Activated T-helper 17 cell treated with anti-CD3 and anti-CD28 coated beads, Interleukin-2, amount 50 U/mL, for 72 hours (primary cell): ENCODE results near the gene AFG3L2. TPM values are rescaled to one million over a fixed set of nuclear protein-coding genes. Genes with fewer than 3 reads are reported as not detected.
A peak's percentile ranks its signal among the peaks of the same experiment; 100 is the strongest.

Source experiments
- ATAC-seq: fragments of 150-1000 bp; cut with Tn5 transposase; replicated peaks from 2 replicates; pipeline ENCODE4 v1.10.0; 2021; ENCODE audit warnings: mild to moderate bottlenecking, moderate library complexity
- H3K27ac Mint-ChIP-seq: one replicate; pipeline ENCODE4 v1.8.0; 2022; ENCODE audit warnings: mixed read lengths
- H3K27me3 Mint-ChIP-seq: one replicate; pipeline ENCODE4 v1.8.0; 2022; ENCODE audit warnings: mixed read lengths
- H3K36me3 Mint-ChIP-seq: one replicate; pipeline ENCODE4 v1.8.0; 2022; ENCODE audit warnings: low read depth, mild to moderate bottlenecking, mixed read lengths
- H3K4me1 Mint-ChIP-seq: one replicate; pipeline ENCODE4 v1.8.0; 2022; ENCODE audit warnings: mixed read lengths
- H3K4me3 Mint-ChIP-seq: one replicate; pipeline ENCODE4 v1.8.0; 2022; ENCODE audit warnings: mild to moderate bottlenecking, mixed read lengths
- H3K9me3 Mint-ChIP-seq: one replicate; pipeline ENCODE4 v1.8.0; 2022; ENCODE audit warnings: mixed read lengths
- total RNA-seq, 2 donors: library from RNA; stranded (reverse); gene quantifications; one replicate each; pipeline ENCODE4 v1.2.3, GENCODE V29; 2022

Gene AFG3L2
- total RNA-seq, 2 donors from 2014 or later = 30.6 to 63.9 TPM

- H3K4me3 Mint-ChIP-seq = no peak overlapping the region
- peaks cover 100% of the 10 kb centered on the region for H3K36me3 Mint-ChIP-seq
- H3K9me3 Mint-ChIP-seq = no peaks in the 10 kb centered on the region
- H3K4me1 Mint-ChIP-seq = no peaks in the 10 kb centered on the region
- H3K27ac Mint-ChIP-seq = no peak overlapping the region
- no peaks in the 10 kb centered on the region for H3K27me3 Mint-ChIP-seq
- ATAC-seq = peak; percentile 61
Measured at GRCh38 chr18:12361770-12362378, 15.2 kb downstream of the AFG3L2 start.

- Mint-ChIP-seq H3K9me3 (no peaks in the 10 kb centered on the region), H3K27ac (no peak overlapping the region), H3K4me1 (peaks cover 2% of the 10 kb centered on the region), H3K27me3 (no peaks in the 10 kb centered on the region), H3K4me3 (no peak overlapping the region), H3K36me3 (peaks cover 100% of the 10 kb centered on the region)
- ATAC-seq = no peak
Measured at GRCh38 chr18:12359515-12359927, 17.5 kb downstream of the AFG3L2 start.

- Mint-ChIP-seq H3K27ac (no peak overlapping the region), H3K4me3 (no peak overlapping the region), H3K9me3 (no peaks in the 10 kb centered on the region), H3K27me3 (no peaks in the 10 kb centered on the region), H3K4me1 (peaks cover 9% of the 10 kb centered on the region), H3K36me3 (peaks cover 99% of the 10 kb centered on the region)
- ATAC-seq = no peak
Measured at GRCh38 chr18:12352188-12352587, 24.8 kb downstream of the AFG3L2 start.

- no peak overlapping the region for H3K4me3 Mint-ChIP-seq
- no peaks in the 10 kb centered on the region for H3K4me1 Mint-ChIP-seq
- no peaks in the 10 kb centered on the region for H3K9me3 Mint-ChIP-seq
- no peak for ATAC-seq
- no peak overlapping the region for H3K27ac Mint-ChIP-seq
- H3K27me3 Mint-ChIP-seq = no peaks in the 10 kb centered on the region
- H3K36me3 Mint-ChIP-seq = peaks cover 99% of the 10 kb centered on the region
Measured at GRCh38 chr18:12347895-12348294, 29.1 kb downstream of the AFG3L2 start.

- H3K27me3 Mint-ChIP-seq = no peaks in the 10 kb centered on the region
- peaks cover 99% of the 10 kb centered on the region for H3K36me3 Mint-ChIP-seq
- ATAC-seq = no peak
- no peak overlapping the region for H3K4me3 Mint-ChIP-seq
- no peaks in the 10 kb centered on the region for H3K4me1 Mint-ChIP-seq
- H3K27ac Mint-ChIP-seq = no peak overlapping the region
- no peaks in the 10 kb centered on the region for H3K9me3 Mint-ChIP-seq
Measured at GRCh38 chr18:12346240-12346565, 30.8 kb downstream of the AFG3L2 start.

GRCh38 chr18:12345491-12346239, 31.4 kb downstream of the AFG3L2 start:
- H3K36me3 Mint-ChIP-seq = peaks cover 98% of the 10 kb centered on the region
- no peak for ATAC-seq
- no peak overlapping the region for H3K27ac Mint-ChIP-seq

GRCh38 chr18:12342661-12343060, 34.4 kb downstream of the AFG3L2 start:
- no peak overlapping the region for H3K4me3 Mint-ChIP-seq
- H3K27ac Mint-ChIP-seq = no peak overlapping the region
- no peaks in the 10 kb centered on the region for H3K27me3 Mint-ChIP-seq
- H3K4me1 Mint-ChIP-seq = no peaks in the 10 kb centered on the region
- no peaks in the 10 kb centered on the region for H3K9me3 Mint-ChIP-seq
- H3K36me3 Mint-ChIP-seq = peaks cover 92% of the 10 kb centered on the region
- no peak for ATAC-seq

More at GRCh38 chr18:12345491-12346239, 31.4 kb downstream of the AFG3L2 start:
- H3K27me3 Mint-ChIP-seq = no peaks in the 10 kb centered on the region
- no peak overlapping the region for H3K4me3 Mint-ChIP-seq
- H3K4me1 Mint-ChIP-seq = no peaks in the 10 kb centered on the region
- H3K9me3 Mint-ChIP-seq = no peaks in the 10 kb centered on the region

GRCh38 chr18:12340945-12341660, 35.9 kb downstream of the AFG3L2 start:
- Mint-ChIP-seq H3K27me3 (no peaks in the 10 kb centered on the region), H3K27ac (no peak overlapping the region), H3K4me3 (no peak overlapping the region), H3K36me3 (peaks cover 92% of the 10 kb centered on the region), H3K9me3 (no peaks in the 10 kb centered on the region), H3K4me1 (no peaks in the 10 kb centered on the region)
- no peak for ATAC-seq

- Mint-ChIP-seq H3K27ac (no peak overlapping the region), H3K27me3 (no peaks in the 10 kb centered on the region), H3K9me3 (no peaks in the 10 kb centered on the region), H3K4me3 (no peak overlapping the region), H3K36me3 (peaks cover 91% of the 10 kb centered on the region), H3K4me1 (no peaks in the 10 kb centered on the region)
- ATAC-seq = no peak
Measured at GRCh38 chr18:12338382-12338781, 38.6 kb downstream of the AFG3L2 start.

- Mint-ChIP-seq H3K27ac (no peak overlapping the region), H3K27me3 (no peaks in the 10 kb centered on the region), H3K36me3 (peaks cover 78% of the 10 kb centered on the region), H3K9me3 (no peaks in the 10 kb centered on the region), H3K4me1 (no peaks in the 10 kb centered on the region), H3K4me3 (no peak overlapping the region)
- no peak for ATAC-seq
Measured at GRCh38 chr18:12336887-12337286, 40.1 kb downstream of the AFG3L2 start.

- H3K9me3 Mint-ChIP-seq = no peaks in the 10 kb centered on the region
- no peaks in the 10 kb centered on the region for H3K27me3 Mint-ChIP-seq
- ATAC-seq = no peak
- H3K4me3 Mint-ChIP-seq = no peak overlapping the region
- peaks cover 71% of the 10 kb centered on the region for H3K36me3 Mint-ChIP-seq
- no peak overlapping the region for H3K27ac Mint-ChIP-seq
- H3K4me1 Mint-ChIP-seq = no peaks in the 10 kb centered on the region
Measured at GRCh38 chr18:12336171-12336613, 40.8 kb downstream of the AFG3L2 start.

GRCh38 chr18:12335503-12335902, 41.5 kb downstream of the AFG3L2 start:
- ATAC-seq = no peak
- no peak overlapping the region for H3K27ac Mint-ChIP-seq
- no peak overlapping the region for H3K4me3 Mint-ChIP-seq
- peaks cover 66% of the 10 kb centered on the region for H3K36me3 Mint-ChIP-seq
- H3K27me3 Mint-ChIP-seq = no peaks in the 10 kb centered on the region
- H3K9me3 Mint-ChIP-seq = no peaks in the 10 kb centered on the region
- H3K4me1 Mint-ChIP-seq = no peaks in the 10 kb centered on the region

- H3K9me3 Mint-ChIP-seq = no peaks in the 10 kb centered on the region
- no peak overlapping the region for H3K27ac Mint-ChIP-seq
- no peaks in the 10 kb centered on the region for H3K27me3 Mint-ChIP-seq
- H3K36me3 Mint-ChIP-seq = peaks cover 65% of the 10 kb centered on the region
- no peak for ATAC-seq
- no peak overlapping the region for H3K4me3 Mint-ChIP-seq
- no peaks in the 10 kb centered on the region for H3K4me1 Mint-ChIP-seq
Measured at GRCh38 chr18:12334863-12335262, 42.2 kb downstream of the AFG3L2 start.

- H3K9me3 Mint-ChIP-seq = no peaks in the 10 kb centered on the region
- ATAC-seq = no peak
- no peaks in the 10 kb centered on the region for H3K4me1 Mint-ChIP-seq
- H3K36me3 Mint-ChIP-seq = peaks cover 66% of the 10 kb centered on the region
- no peaks in the 10 kb centered on the region for H3K27me3 Mint-ChIP-seq
- H3K27ac Mint-ChIP-seq = no peak overlapping the region
- H3K4me3 Mint-ChIP-seq = no peak overlapping the region
Measured at GRCh38 chr18:12334366-12334808, 42.6 kb downstream of the AFG3L2 start.
